GM10266 (cell line): ENCODE results near the gene CPNE4.

Experiments
- DNase-seq: peaks from one replicate; pipeline ENCODE4 v3.0.0; 2012; ENCODE audit errors: extremely low spot score
- TF ChIP-seq, protein P1 (sequence below): IDR thresholded peaks from 2 replicates; pipeline ENCODE4 v1.5.1; 2012; ENCODE audit warnings: mild to moderate bottlenecking, low read depth; ENCODE audit not compliant: control insufficient read depth, insufficient read depth; ENCODE audit errors: missing control alignments

Gene CPNE4

DNA sequence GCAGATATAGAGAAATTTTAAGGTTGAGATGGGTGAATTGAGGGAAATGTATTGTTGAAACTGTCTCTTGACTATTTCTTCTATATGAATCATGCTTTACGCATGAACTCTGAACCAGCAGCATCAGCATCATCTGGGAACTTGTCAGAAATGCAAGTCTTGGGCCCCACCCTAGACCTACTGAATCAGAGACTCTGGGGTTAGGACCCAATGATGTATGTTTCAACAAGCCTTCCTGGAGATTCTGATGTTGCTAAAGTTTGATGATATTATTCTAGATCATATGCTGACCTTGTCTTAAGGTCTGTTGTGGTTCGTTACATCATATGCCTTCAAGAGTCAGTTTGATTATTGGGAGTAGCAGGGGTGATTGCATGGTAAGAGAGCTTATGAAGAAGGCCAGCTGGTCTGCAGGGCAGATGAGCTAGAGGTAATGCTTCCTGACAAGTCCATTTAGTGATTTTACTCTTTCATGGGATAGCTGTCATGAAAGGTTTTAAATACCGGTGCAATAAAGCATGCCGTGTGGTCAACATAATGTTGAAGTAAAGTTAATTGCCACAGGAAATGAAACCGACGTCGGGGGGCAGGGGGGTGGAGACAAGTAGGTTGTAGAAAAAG is 379.6 kb downstream of the CPNE4 start:
- DNase-seq: no peak
- TF ChIP-seq, protein P1, sequence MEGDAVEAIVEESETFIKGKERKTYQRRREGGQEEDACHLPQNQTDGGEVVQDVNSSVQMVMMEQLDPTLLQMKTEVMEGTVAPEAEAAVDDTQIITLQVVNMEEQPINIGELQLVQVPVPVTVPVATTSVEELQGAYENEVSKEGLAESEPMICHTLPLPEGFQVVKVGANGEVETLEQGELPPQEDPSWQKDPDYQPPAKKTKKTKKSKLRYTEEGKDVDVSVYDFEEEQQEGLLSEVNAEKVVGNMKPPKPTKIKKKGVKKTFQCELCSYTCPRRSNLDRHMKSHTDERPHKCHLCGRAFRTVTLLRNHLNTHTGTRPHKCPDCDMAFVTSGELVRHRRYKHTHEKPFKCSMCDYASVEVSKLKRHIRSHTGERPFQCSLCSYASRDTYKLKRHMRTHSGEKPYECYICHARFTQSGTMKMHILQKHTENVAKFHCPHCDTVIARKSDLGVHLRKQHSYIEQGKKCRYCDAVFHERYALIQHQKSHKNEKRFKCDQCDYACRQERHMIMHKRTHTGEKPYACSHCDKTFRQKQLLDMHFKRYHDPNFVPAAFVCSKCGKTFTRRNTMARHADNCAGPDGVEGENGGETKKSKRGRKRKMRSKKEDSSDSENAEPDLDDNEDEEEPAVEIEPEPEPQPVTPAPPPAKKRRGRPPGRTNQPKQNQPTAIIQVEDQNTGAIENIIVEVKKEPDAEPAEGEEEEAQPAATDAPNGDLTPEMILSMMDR: no peak

DNA sequence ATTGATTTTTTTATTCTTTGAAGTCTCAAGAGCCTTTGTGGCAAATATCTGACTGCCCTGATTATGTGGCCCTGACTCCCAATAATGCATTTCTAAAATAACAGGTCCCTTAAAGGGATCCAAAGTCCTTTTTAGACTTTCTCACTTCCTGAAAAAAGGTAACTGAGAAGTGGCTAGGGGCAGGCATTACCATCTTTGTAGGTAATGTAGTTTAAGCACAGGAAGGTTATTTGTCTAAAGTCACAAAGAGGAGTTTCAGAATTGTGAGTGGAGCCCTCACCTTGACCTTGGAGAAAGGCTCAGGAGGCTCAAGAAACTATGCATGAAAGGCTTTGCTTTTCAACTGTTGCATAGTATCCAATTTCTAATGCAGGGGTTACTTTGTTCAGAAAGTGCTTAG is 389.2 kb downstream of the CPNE4 start:
- DNase-seq: no peak
- TF ChIP-seq, protein P1: no peak

DNA sequence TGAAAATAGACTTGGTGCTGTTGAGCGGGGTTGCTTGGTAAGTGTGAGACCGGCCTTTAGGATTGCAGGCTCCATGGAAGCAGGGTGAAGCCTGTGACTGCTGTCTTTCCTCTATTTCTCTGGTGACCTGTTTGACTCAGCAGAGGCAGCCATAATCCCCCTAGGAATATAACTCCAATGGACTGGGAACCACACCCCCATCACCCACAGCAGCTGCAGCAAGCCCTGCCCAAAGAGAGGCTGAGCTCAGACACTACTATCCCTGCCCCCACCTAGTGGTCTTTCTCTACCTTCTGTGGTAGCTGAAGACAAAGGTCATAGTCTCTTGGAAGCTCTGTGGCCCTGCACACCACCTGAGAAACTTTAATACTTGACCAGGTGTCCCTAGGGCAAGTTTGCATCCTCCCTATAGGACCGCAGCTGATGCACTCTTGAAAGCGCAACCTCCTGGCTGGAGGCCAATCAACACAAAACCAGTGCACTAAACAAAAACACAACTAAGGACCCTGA is 398.5 kb downstream of the CPNE4 start:
- DNase-seq: no peak
- TF ChIP-seq, protein P1: no peak

DNA sequence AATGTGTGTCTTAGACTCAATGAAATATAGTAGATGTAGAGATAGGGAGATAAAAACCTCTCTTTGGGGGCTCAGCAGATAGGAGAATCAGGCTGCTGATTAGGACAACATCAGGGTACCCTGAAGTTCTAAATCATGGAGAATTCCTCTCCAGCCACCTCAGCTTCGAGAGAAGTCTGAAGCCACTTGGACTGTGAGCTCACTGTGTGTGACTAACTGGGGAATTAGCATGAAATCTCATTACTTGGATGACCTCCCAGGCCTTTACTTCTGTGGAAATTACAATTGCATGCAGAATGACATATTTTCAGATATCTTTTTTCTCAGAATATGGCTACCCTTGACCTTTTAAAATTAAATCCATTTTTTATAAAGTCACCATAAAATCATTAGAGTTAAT is 404.0 kb downstream of the CPNE4 start:
- no peak for DNase-seq
- TF ChIP-seq, protein P1: no peak

DNA sequence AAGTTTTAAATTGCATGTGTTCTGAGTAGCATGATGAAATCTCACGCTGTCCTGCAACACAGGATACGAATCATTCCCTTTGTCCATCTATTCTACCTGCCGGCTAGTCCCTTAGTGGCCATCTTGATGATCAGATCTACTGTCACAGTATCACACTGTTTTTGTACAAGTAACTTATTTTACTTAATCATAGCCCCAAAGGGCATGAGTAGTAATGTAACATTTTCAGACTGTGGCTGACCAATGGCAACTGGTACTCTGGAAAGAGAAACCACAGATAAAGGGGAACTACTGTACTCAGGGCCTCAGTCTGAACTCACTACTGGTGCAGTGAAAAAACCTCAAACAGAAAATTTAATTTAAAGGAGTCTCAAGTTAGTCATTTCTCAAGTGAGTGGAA is 404.7 kb downstream of the CPNE4 start:
- TF ChIP-seq, protein P1: no peak
- DNase-seq: peak; percentile 25

DNA sequence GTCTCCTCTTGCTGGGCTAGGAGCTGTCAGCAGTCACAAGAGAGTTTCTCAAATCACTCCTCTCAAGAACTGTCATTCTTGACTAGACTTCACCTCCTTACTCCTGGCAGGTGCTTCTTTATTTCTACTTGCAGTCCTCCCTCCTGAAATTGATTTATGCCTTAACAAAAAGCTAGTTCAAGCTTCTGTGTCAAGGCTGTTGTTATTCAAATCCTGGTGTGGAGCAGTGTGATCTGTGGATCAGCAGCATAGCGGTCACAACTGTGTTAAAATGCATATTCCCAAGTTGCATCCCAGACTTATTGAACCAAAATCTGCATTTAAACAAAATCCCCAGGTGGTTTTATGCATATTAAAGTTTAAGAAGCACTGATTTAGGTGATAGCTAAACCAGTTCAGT is 411.4 kb downstream of the CPNE4 start:
- no peak for DNase-seq
- TF ChIP-seq, protein P1: no peak

DNA sequence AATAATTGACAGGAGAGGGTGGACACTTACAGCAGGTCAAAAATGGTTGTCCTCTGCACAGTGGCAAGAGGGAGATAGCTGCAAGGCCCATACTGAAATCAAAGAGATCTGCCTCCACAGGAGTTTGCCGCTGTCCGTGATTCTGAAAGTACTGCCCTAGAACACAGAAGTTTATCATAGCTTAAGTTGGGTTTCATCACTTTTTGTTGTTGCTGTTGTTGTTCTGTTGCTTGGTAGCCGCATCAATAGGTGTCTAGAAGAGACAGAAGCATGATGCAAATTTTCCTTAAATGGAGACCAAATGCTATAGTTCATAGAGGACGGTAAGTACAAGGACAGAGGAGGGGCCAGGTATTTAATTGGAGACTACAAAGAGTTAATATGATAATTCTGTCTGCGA is 412.1 kb downstream of the CPNE4 start:
- DNase-seq: no peak
- TF ChIP-seq, protein P1: no peak
